ENCODE measurements around the gene SUSD1. TPM values are rescaled to one million over a fixed set of nuclear protein-coding genes. Genes with fewer than 3 reads are reported as not detected.

Gene SUSD1
- total RNA-seq, 1 donor from 2014 or later: 26.0 TPM

DNA sequence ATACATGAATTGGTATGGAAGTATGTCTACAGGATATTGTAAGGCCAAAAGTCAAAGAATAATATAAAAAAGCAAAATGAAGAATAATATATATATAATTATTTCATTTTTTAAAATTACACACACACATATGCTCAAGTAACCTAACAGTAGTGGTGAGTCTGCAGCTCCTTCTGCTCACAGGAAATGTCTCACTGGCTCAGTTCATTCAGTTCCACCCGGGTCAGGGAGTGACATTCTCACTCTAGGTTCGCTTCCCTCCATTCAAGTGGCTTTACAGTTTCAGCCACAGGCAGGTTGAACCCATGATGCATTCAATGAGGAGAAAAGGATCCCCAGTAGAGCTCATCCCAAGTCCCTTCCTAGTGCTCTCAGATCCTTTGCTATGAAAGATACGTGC is 90.8 kb downstream of the SUSD1 start:
- DNase-seq (ENCODE audit: low spot score in 2 of 2, unreplicated experiment in 2 of 2): no peak
- H3K4me3 Mint-ChIP-seq: no peak overlapping the region
- H3K4me1 Mint-ChIP-seq: peaks cover 15% of the 10 kb centered on the region
- peaks cover 34% of the 10 kb centered on the region for H3K36me3 Mint-ChIP-seq
- no peaks in the 10 kb centered on the region for H3K27me3 Mint-ChIP-seq (ENCODE audit: low read depth)
- peaks cover 17% of the 10 kb centered on the region for H3K9me3 Mint-ChIP-seq
- peak overlapping the region; percentile 4 for H3K27ac Mint-ChIP-seq
- TF ChIP-seq, protein P1, sequence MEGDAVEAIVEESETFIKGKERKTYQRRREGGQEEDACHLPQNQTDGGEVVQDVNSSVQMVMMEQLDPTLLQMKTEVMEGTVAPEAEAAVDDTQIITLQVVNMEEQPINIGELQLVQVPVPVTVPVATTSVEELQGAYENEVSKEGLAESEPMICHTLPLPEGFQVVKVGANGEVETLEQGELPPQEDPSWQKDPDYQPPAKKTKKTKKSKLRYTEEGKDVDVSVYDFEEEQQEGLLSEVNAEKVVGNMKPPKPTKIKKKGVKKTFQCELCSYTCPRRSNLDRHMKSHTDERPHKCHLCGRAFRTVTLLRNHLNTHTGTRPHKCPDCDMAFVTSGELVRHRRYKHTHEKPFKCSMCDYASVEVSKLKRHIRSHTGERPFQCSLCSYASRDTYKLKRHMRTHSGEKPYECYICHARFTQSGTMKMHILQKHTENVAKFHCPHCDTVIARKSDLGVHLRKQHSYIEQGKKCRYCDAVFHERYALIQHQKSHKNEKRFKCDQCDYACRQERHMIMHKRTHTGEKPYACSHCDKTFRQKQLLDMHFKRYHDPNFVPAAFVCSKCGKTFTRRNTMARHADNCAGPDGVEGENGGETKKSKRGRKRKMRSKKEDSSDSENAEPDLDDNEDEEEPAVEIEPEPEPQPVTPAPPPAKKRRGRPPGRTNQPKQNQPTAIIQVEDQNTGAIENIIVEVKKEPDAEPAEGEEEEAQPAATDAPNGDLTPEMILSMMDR (IDR thresholded peaks at IDR 0.05; ENCODE audit: unreplicated experiment): no peak

DNA sequence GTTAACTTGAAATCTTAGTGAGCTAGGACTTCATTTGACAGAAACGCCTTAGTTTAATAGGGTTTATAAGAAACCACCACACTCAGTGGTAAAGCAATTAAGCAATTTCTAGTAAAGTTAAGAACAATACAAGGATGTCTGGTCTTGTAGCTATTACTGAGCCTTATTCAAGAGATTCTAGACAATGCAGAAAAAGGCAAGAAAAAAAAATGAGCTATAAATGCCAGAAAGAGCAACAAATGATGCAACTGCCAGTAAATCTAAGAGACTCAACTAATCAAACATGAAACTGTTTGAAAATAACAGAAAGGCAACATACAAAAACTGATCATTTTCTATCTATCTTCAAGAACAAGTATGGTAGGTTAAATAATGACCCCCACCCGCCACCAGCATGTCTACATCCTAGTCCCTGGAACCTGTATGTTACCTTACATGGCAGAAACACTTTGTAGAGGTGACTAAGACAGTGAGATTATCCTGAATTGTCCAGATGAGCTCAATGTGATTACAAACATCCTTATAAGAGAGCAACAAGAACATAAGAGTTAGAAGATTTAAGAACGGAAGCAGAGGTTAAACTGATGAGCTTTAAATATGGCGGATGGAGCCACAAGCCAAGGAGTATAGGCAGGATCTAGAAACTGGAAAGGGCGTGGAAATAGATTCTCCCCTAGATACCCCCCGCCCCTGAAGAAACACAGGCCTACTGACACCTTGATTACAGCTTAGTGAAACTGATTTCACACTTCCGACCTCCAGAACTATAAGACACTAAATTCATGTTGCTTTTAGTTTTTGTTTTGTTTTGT is 93.0 kb downstream of the SUSD1 start:
- Mint-ChIP-seq H3K27ac (no peak overlapping the region), H3K27me3 (ENCODE audit: low read depth) (no peaks in the 10 kb centered on the region), H3K4me1 (peaks cover 15% of the 10 kb centered on the region), H3K4me3 (no peak overlapping the region), H3K36me3 (peaks cover 20% of the 10 kb centered on the region), H3K9me3 (peaks cover 5% of the 10 kb centered on the region)
- DNase-seq (ENCODE audit: low spot score in 2 of 2, unreplicated experiment in 2 of 2): no peak
- TF ChIP-seq, protein P1 (IDR thresholded peaks at IDR 0.05; ENCODE audit: unreplicated experiment): no peak

GRCh38 chr9:112080831-112081542 is 94.1 kb downstream of the SUSD1 start:
- Mint-ChIP-seq H3K27me3 (ENCODE audit: low read depth) (no peaks in the 10 kb centered on the region), H3K9me3 (peaks cover 5% of the 10 kb centered on the region), H3K36me3 (peaks cover 15% of the 10 kb centered on the region), H3K4me3 (no peak overlapping the region), H3K27ac (peak overlapping the region; percentile 65), H3K4me1 (peaks cover 15% of the 10 kb centered on the region)
- TF ChIP-seq, protein P1 (IDR thresholded peaks at IDR 0.05; ENCODE audit: unreplicated experiment): no peak
- DNase-seq (ENCODE audit: low spot score in 2 of 2, unreplicated experiment in 2 of 2): no peak

DNA sequence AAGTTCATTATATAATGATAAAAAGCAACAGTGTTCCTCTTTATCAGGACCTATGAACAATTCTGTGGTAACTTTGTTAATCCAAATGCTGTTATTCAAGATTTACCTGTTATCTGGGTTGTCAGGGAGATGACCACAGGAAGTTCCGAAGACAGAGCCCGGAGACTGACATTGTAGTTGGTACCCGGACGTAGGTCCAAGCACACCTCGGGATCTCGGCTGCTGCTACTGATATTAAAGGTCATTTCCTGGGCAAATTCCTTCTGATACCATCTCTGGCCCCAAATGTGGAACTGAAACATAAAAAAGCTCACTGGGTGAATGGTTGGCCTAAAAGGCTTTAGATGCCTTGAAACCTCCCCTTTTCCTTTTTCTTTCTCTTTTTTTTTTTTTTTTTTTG is 96.7 kb downstream of the SUSD1 start:
- peaks cover 17% of the 10 kb centered on the region for H3K4me1 Mint-ChIP-seq
- H3K27me3 Mint-ChIP-seq (ENCODE audit: low read depth): no peaks in the 10 kb centered on the region
- TF ChIP-seq, protein P1 (IDR thresholded peaks at IDR 0.05; ENCODE audit: unreplicated experiment): no peak
- peaks cover 6% of the 10 kb centered on the region for H3K36me3 Mint-ChIP-seq
- H3K27ac Mint-ChIP-seq: no peak overlapping the region
- H3K4me3 Mint-ChIP-seq: no peak overlapping the region
- no peak for DNase-seq (ENCODE audit: low spot score in 2 of 2, unreplicated experiment in 2 of 2)
- H3K9me3 Mint-ChIP-seq: peaks cover 5% of the 10 kb centered on the region

GRCh38 chr9:112076814-112077213 is 98.3 kb downstream of the SUSD1 start:
- TF ChIP-seq, protein P1 (IDR thresholded peaks at IDR 0.05; ENCODE audit: unreplicated experiment): no peak
- DNase-seq (ENCODE audit: low spot score in 2 of 2, unreplicated experiment in 2 of 2): no peak
- H3K27ac Mint-ChIP-seq: no peak overlapping the region
- H3K4me3 Mint-ChIP-seq: no peak overlapping the region
- H3K9me3 Mint-ChIP-seq: no peaks in the 10 kb centered on the region
- H3K36me3 Mint-ChIP-seq: peaks cover 2% of the 10 kb centered on the region
- no peaks in the 10 kb centered on the region for H3K27me3 Mint-ChIP-seq (ENCODE audit: low read depth)
- peaks cover 22% of the 10 kb centered on the region for H3K4me1 Mint-ChIP-seq

All from mesothelial cell of epicardium (in vitro differentiated cells).